Measurements from ENCODE around the gene TYMP.

DNA sequence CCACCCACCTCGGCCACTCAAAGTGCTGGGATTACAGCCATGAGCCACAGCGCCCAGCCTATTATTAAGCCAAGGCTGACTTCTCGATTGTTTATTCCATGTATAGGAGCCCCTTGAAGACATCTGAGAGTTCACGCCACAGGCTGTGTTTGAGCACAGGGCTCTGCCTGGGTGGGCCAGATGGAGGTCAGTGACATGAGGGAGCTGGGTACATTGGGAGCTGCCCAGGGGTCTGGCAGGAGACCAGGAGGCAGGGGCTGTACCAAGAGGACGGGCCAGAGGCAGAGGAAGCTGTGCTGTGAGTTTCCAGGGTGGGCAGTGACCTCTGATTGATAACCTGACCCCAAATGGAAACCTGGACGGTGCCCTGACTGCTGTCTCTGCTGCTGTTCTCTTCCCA, 27.7 kb downstream of the TYMP start:
- no peak for TF ChIP-seq POLR2AphosphoS5 (IDR thresholded peaks at IDR 0.05; ENCODE audit: borderline replicate concordance, low read depth, low read length)
- TF ChIP-seq EZH2 (IDR thresholded peaks at IDR 0.05) = no peak
- no peak for TF ChIP-seq FOXP2 (optimal IDR thresholded peaks at IDR 0.05; ENCODE audit: control extremely low read depth, extremely low read length, insufficient read depth)
